Measurements from ENCODE around the gene SMARCD1.
A peak's percentile ranks its signal among the peaks of the same experiment; 100 is the strongest.
"Not testable (repeated sequence)": the region's sequence is repeated elsewhere in the genome, so short reads cannot be mapped to it uniquely, and the experiment has no call there.

Gene SMARCD1

GRCh38 chr12:50083301-50083700, 1.8 kb upstream of the SMARCD1 start:
- TF ChIP-seq PAX5 (IDR thresholded peaks at IDR 0.05; ENCODE audit: insufficient read depth, low read length, severe bottlenecking) = no peak
- no peak for TF ChIP-seq POLR2A (IDR thresholded peaks at IDR 0.05; ENCODE audit: low read depth, low read length)
- TF ChIP-seq SPI1 (IDR thresholded peaks at IDR 0.05; ENCODE audit: low read depth, low read length) = no peak
- TF ChIP-seq POLR2AphosphoS5 (IDR thresholded peaks at IDR 0.05; ENCODE audit: low read depth, low read length) = no peak
- TF ChIP-seq POU2F2 (IDR thresholded peaks at IDR 0.05; ENCODE audit: low read depth, low read length) = no peak
- TF ChIP-seq TAF1 (IDR thresholded peaks at IDR 0.05; ENCODE audit: low read depth, low read length) = no peak
- FAIRE-seq (no peak), DNase-seq (ENCODE audit: insufficient read length, low spot score) (no peak)

DNA sequence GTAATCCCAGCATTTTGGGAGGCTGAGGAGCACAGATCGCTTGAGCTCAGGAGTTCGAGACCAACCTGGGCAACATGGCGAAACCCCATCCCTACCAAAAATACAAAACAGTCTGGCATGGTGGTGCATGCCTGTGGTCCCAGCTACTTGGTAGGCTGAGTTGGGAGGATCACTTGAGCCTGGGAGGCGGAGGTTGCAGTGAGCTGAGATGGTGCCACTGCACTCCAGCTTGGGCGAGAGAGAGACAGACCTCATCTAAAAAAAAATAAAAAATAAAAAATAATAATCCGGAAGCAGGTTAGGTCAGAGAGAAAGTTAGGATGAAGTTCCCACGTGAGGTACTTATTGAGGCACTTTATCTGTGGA, 750 bp upstream of the SMARCD1 start:
- DNase-seq (ENCODE audit: insufficient read length, low spot score); FAIRE-seq: not testable (repeated sequence)

DNA sequence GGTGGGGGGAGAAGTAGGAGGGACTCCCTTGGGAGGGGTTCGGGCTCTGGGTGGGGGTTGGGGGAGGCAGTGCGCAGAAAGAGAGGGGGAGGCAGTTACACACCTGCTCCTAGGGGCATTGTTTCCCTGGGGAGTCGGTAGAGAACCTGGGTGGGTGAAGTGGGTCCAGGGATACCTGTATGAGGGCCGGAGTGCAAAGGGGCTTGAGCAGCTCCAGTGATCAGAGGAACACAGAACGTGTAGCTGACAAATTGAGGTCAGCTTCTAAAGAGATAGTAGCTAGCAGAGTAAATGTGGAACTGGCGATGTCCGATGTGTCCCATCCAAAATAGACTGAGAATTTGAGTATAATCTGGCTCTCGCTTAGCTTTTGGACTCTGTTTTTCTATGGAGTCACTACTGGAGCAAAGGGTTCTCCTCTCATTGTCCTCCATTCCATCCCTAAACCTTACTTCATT, 502 bp downstream of the SMARCD1 start:
- TF ChIP-seq SPI1 (IDR thresholded peaks at IDR 0.05; ENCODE audit: low read depth, low read length) = no peak
- FAIRE-seq (no peak), DNase-seq (ENCODE audit: insufficient read length, low spot score) (no peak)

DNA sequence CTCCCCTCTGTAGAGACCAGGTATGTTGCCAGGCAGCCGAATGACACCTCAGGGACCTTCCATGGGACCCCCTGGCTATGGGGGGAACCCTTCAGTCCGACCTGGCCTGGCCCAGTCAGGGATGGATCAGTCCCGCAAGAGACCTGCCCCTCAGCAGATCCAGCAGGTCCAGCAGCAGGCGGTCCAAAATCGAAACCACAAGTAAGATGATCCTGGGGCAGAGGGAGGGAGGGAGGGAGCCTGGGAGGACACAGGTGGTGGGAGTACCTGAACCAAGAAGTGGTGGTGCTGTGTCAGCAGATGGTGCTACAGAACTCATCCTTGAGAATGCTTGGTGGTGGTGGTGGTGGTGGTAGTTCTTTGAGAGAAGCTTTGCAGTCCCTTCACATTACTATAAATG, 1.0 kb downstream of the SMARCD1 start:
- DNase-seq (ENCODE audit: insufficient read length, low spot score) (no peak), FAIRE-seq (no peak)
- TF ChIP-seq PAX5 (IDR thresholded peaks at IDR 0.05; ENCODE audit: insufficient read depth, low read length, severe bottlenecking) (no peak), SPI1 (IDR thresholded peaks at IDR 0.05; ENCODE audit: low read depth, low read length) (no peak), TAF1 (IDR thresholded peaks at IDR 0.05; ENCODE audit: low read depth, low read length) (no peak), POLR2AphosphoS5 (IDR thresholded peaks at IDR 0.05; ENCODE audit: low read depth, low read length) (no peak), POLR2A (IDR thresholded peaks at IDR 0.05; ENCODE audit: low read depth, low read length) (no peak), POU2F2 (IDR thresholded peaks at IDR 0.05; ENCODE audit: low read depth, low read length) (no peak)

- FAIRE-seq = no peak
- TF ChIP-seq POLR2AphosphoS5 (IDR thresholded peaks at IDR 0.05; ENCODE audit: low read depth, low read length) = no peak
- TF ChIP-seq SPI1 (IDR thresholded peaks at IDR 0.05; ENCODE audit: low read depth, low read length) = no peak
- TF ChIP-seq PAX5 (IDR thresholded peaks at IDR 0.05; ENCODE audit: insufficient read depth, low read length, severe bottlenecking) = no peak
- no peak for TF ChIP-seq POLR2A (IDR thresholded peaks at IDR 0.05; ENCODE audit: low read depth, low read length)
- TF ChIP-seq POU2F2 (IDR thresholded peaks at IDR 0.05; ENCODE audit: low read depth, low read length) = no peak
- no peak for TF ChIP-seq TAF1 (IDR thresholded peaks at IDR 0.05; ENCODE audit: low read depth, low read length)
- DNase-seq (ENCODE audit: insufficient read length, low spot score) = no peak
Measured at GRCh38 chr12:50087151-50087550, 2.0 kb downstream of the SMARCD1 start.

GRCh38 chr12:50087995-50088394, 2.9 kb downstream of the SMARCD1 start:
- DNase-seq (ENCODE audit: insufficient read length, low spot score) = no peak
- no peak for FAIRE-seq
- TF ChIP-seq PAX5 (IDR thresholded peaks at IDR 0.05; ENCODE audit: insufficient read depth, low read length, severe bottlenecking) (no peak), POLR2AphosphoS5 (IDR thresholded peaks at IDR 0.05; ENCODE audit: low read depth, low read length) (no peak)

- FAIRE-seq (peak; percentile 78), DNase-seq (ENCODE audit: insufficient read length, low spot score) (no peak)
- TF ChIP-seq POU2F2 (IDR thresholded peaks at IDR 0.05; ENCODE audit: low read depth, low read length) = no peak
- TF ChIP-seq POLR2AphosphoS5 (IDR thresholded peaks at IDR 0.05; ENCODE audit: low read depth, low read length) = no peak
- no peak for TF ChIP-seq PAX5 (IDR thresholded peaks at IDR 0.05; ENCODE audit: insufficient read depth, low read length, severe bottlenecking)
- TF ChIP-seq POLR2A (IDR thresholded peaks at IDR 0.05; ENCODE audit: low read depth, low read length) = no peak
- TF ChIP-seq TAF1 (IDR thresholded peaks at IDR 0.05; ENCODE audit: low read depth, low read length) = no peak
- no peak; the same call in 1 of the 2 replicates for TF ChIP-seq SPI1 (IDR thresholded peaks at IDR 0.05; ENCODE audit: low read depth, low read length)
Measured at GRCh38 chr12:50088577-50089335, 3.6 kb downstream of the SMARCD1 start.

DNA sequence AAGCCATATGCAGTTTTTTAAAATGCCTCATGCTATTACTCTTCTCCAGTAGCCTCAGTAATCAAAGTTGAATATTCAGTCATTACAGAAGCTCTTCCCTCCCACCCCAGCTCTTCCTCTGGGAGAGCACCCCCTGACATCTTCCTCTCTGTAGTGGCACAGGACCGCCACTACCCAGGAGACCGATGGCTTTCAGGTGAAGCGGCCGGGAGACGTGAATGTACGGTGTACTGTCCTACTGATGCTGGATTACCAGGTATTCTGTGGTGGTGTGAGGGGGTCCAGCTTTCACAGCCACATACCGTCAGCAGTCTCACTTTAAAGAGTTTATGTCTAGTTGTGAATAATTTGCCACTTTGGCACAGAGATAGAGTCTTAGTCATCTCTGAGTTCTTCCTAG, 4.6 kb downstream of the SMARCD1 start:
- no peak for FAIRE-seq
- DNase-seq (ENCODE audit: insufficient read length, low spot score) = no peak
- no peak for TF ChIP-seq POLR2AphosphoS5 (IDR thresholded peaks at IDR 0.05; ENCODE audit: low read depth, low read length)
- TF ChIP-seq SPI1 (IDR thresholded peaks at IDR 0.05; ENCODE audit: low read depth, low read length) = no peak
- TF ChIP-seq POLR2A (IDR thresholded peaks at IDR 0.05; ENCODE audit: low read depth, low read length) = no peak
- no peak for TF ChIP-seq PAX5 (IDR thresholded peaks at IDR 0.05; ENCODE audit: insufficient read depth, low read length, severe bottlenecking)
- no peak for TF ChIP-seq POU2F2 (IDR thresholded peaks at IDR 0.05; ENCODE audit: low read depth, low read length)

- TF ChIP-seq POLR2AphosphoS5 (IDR thresholded peaks at IDR 0.05; ENCODE audit: low read depth, low read length) (no peak), TAF1 (IDR thresholded peaks at IDR 0.05; ENCODE audit: low read depth, low read length) (no peak), SPI1 (IDR thresholded peaks at IDR 0.05; ENCODE audit: low read depth, low read length) (no peak), PAX5 (IDR thresholded peaks at IDR 0.05; ENCODE audit: insufficient read depth, low read length, severe bottlenecking) (no peak), POLR2A (IDR thresholded peaks at IDR 0.05; ENCODE audit: low read depth, low read length) (no peak), POU2F2 (IDR thresholded peaks at IDR 0.05; ENCODE audit: low read depth, low read length) (no peak)
- no peak for DNase-seq (ENCODE audit: insufficient read length, low spot score)
- no peak for FAIRE-seq
Measured at GRCh38 chr12:50090391-50090790, 5.2 kb downstream of the SMARCD1 start.

- no peak for DNase-seq (ENCODE audit: insufficient read length, low spot score)
- no peak for FAIRE-seq
- no peak for TF ChIP-seq PAX5 (IDR thresholded peaks at IDR 0.05; ENCODE audit: insufficient read depth, low read length, severe bottlenecking)
- TF ChIP-seq POU2F2 (IDR thresholded peaks at IDR 0.05; ENCODE audit: low read depth, low read length) = no peak
- TF ChIP-seq SPI1 (IDR thresholded peaks at IDR 0.05; ENCODE audit: low read depth, low read length) = no peak
- no peak for TF ChIP-seq POLR2AphosphoS5 (IDR thresholded peaks at IDR 0.05; ENCODE audit: low read depth, low read length)
- TF ChIP-seq POLR2A (IDR thresholded peaks at IDR 0.05; ENCODE audit: low read depth, low read length) = no peak
- no peak for TF ChIP-seq TAF1 (IDR thresholded peaks at IDR 0.05; ENCODE audit: low read depth, low read length)
Measured at GRCh38 chr12:50097952-50098351, 12.8 kb downstream of the SMARCD1 start.
